Stomach (tissue), 9 donors: ENCODE data around the gene MDFIC. TPM values are rescaled to one million over a fixed set of nuclear protein-coding genes. Genes with fewer than 3 reads are reported as not detected.

Source experiments
- DNase-seq, 2 donors: peaks; one replicate each; pipeline versions ENCODE4 v3.0.0 to v3.0.0-alpha.2; 2013 to 2019
- H3K27ac ChIP-seq, 5 donors: fragments of 200-600 bp in 4 of 5; sonication (generic) in 4 of 5; one replicate each; pipeline ENCODE4 v1.5.1; 2013 to 2019; ENCODE audit warnings: mild to moderate bottlenecking in 1 of 5, moderate library complexity in 1 of 5
- H3K27me3 ChIP-seq, 3 donors: fragments of 200-600 bp; sonication (generic); one replicate each; pipeline ENCODE4 v1.5.1; 2017 to 2019; ENCODE audit warnings: mixed run types in 1 of 3
- H3K36me3 ChIP-seq, 4 donors: fragments of 200-600 bp; sonication (generic); 1 replicate in 3 of 4; 2 replicates in 1 of 4; pipeline ENCODE4 v1.5.1; 2016 to 2019
- H3K4me1 ChIP-seq, 4 donors: fragments of 200-600 bp; sonication (generic); one replicate each; pipeline ENCODE4 v1.5.1; 2016 to 2019
- H3K4me3 ChIP-seq, 4 donors: fragments of 200-600 bp; sonication (generic) in 3 of 4; one replicate each; pipeline ENCODE4 v1.5.1; 2016 to 2019; ENCODE audit warnings: mild to moderate bottlenecking in 1 of 4
- H3K9me3 ChIP-seq, 4 donors: fragments of 200-600 bp; sonication (generic); one replicate each; pipeline ENCODE4 v1.5.1; 2016 to 2019
- CTCF ChIP-seq, 7 experiments: fragments of 450-650 bp in 4 of 7; fragments of 200-600 bp in 3 of 7; sonication (generic) in 3 of 7; IDR thresholded peaks; one replicate each; pipeline ENCODE4 v1.5.1; 2016 to 2019; ENCODE audit warnings: antibody characterized with exemption in 7 of 7, control low read depth in 2 of 7, mild to moderate bottlenecking in 1 of 7
- EP300 ChIP-seq: sonication (generic); formaldehyde crosslinking; IDR thresholded peaks from one replicate; pipeline ENCODE4 v1.6.1; 2017; ENCODE audit warnings: antibody characterized with exemption
- POLR2A ChIP-seq, 4 donors: fragments of 450-650 bp; IDR thresholded peaks; one replicate each; pipeline ENCODE4 v1.6.1; 2016; ENCODE audit warnings: antibody characterized with exemption in 4 of 4, control low read depth in 2 of 4, mild to moderate bottlenecking in 1 of 4, moderate library complexity in 1 of 4
- POLR2AphosphoS5 ChIP-seq, 3 donors: sonication (generic); formaldehyde crosslinking; IDR thresholded peaks; one replicate each; pipeline ENCODE4 v1.6.1; 2016; ENCODE audit warnings: antibody characterized with exemption in 3 of 3
- WGBS, 5 donors: extraction: QIAGEN DNeasy Blood & Tissue Kit in 3 of 5; methylation state at CpG; one replicate each; pipeline versions ENCODE4 v1.1.5 to v1.1.7; 2013 to 2018; 5-methylcytosine and 5-hydroxymethylcytosine counted together
- intact Hi-C: fragments of 100-400 bp; cut with DNase I; formaldehyde crosslinking; loops from one replicate; pipeline ENCODE4 v1.15.1; 2023; ENCODE audit warnings: low total_unique reads
- polyA plus RNA-seq, 3 donors: library from polyadenylated mRNA; stranded (reverse); fragments of 200-250 nt; gene quantifications; one replicate each; pipeline ENCODE4 v1.2.3, GENCODE V29; 2013
- total RNA-seq, 5 donors: library from RNA; depleted of rRNA; stranded (reverse); fragments of >200 nt; gene quantifications; one replicate each; pipeline versions ENCODE4 v1.1.0 to v1.2.3, GENCODE V29; 2014 to 2016
- donor health status: healthy with polysubstance abuse.
- donor health status: Bipolar disorder and iron deficiency.
- donor health status: healthy.

The MDFIC gene
- total and polyA plus RNA-seq, 8 donors: 6.9 to 39.8 (median 8.6) TPM

GRCh38 chr7:115043605-115044004 lies 121.7 kb downstream of the MDFIC start:
- no peak for DNase-seq
- peaks cover 0 to 10% (median 0%) of the 10 kb centered on the region in 4 donors for H3K4me1 ChIP-seq
- TF ChIP-seq POLR2A (IDR thresholded peaks at IDR 0.05) (no peak), EP300 (no peak), POLR2AphosphoS5 (IDR thresholded peaks at IDR 0.05) (no peak), CTCF (IDR thresholded peaks at IDR 0.05) (no peak)
- H3K36me3 ChIP-seq: no peaks in the 10 kb centered on the region
- 20 to 67% (median 36%) methylated on average over 2 of the region's 2 CpGs for WGBS, 5 donors
- no peaks in the 10 kb centered on the region for H3K27me3 ChIP-seq
- H3K27ac ChIP-seq: no peak overlapping the region
- intact Hi-C loops: no loop called here
- no peak overlapping the region for H3K4me3 ChIP-seq
- no peaks in the 10 kb centered on the region for H3K9me3 ChIP-seq

GRCh38 chr7:115044224-115044623 lies 122.3 kb downstream of the MDFIC start:
- Histone ChIP-seq H3K4me3 (no peak overlapping the region), H3K27ac (no peak overlapping the region), H3K27me3 (no peaks in the 10 kb centered on the region), H3K36me3 (no peaks in the 10 kb centered on the region), H3K4me1 (peaks cover 0 to 10% (median 0%) of the 10 kb centered on the region in 4 donors), H3K9me3 (no peaks in the 10 kb centered on the region)
- no peak for DNase-seq
- TF ChIP-seq POLR2A (IDR thresholded peaks at IDR 0.05) (no peak), CTCF (IDR thresholded peaks at IDR 0.05) (no peak), POLR2AphosphoS5 (IDR thresholded peaks at IDR 0.05) (no peak), EP300 (no peak)
- intact Hi-C loops: no loop called here
- 65 to 89% (median 83%) methylated on average over 3 of the region's 3 CpGs for WGBS, 5 donors

- DNase-seq: peak in 1 of 2 donors; percentile 47
- TF ChIP-seq POLR2A (IDR thresholded peaks at IDR 0.05) (no peak), POLR2AphosphoS5 (IDR thresholded peaks at IDR 0.05) (no peak)
- H3K9me3 ChIP-seq: no peaks in the 10 kb centered on the region
- peaks cover 0 to 10% (median 0%) of the 10 kb centered on the region in 4 donors for H3K4me1 ChIP-seq
- no peaks in the 10 kb centered on the region for H3K27me3 ChIP-seq
- H3K4me3 ChIP-seq: no peak overlapping the region
- intact Hi-C loops: no loop called here
- no peak overlapping the region for H3K27ac ChIP-seq
- no peaks in the 10 kb centered on the region for H3K36me3 ChIP-seq
- 21 to 49% (median 42%) methylated on average over 6 of the region's 6 CpGs for WGBS, 5 donors
Measured at GRCh38 chr7:115047958-115048720, 126.2 kb downstream of the MDFIC start.

GRCh38 chr7:115052706-115053105 lies 130.8 kb downstream of the MDFIC start:
- no peak for TF ChIP-seq EP300
- no peak for TF ChIP-seq POLR2A (IDR thresholded peaks at IDR 0.05)
- no peak for TF ChIP-seq CTCF (IDR thresholded peaks at IDR 0.05)
- TF ChIP-seq POLR2AphosphoS5 (IDR thresholded peaks at IDR 0.05): no peak
- Histone ChIP-seq H3K27me3 (no peaks in the 10 kb centered on the region), H3K27ac (no peak overlapping the region), H3K36me3 (no peaks in the 10 kb centered on the region), H3K4me1 (peaks cover 0 to 4% (median 0%) of the 10 kb centered on the region in 4 donors), H3K9me3 (no peaks in the 10 kb centered on the region), H3K4me3 (no peak overlapping the region)
- intact Hi-C loops: no loop called here
- 83 to 95% (median 91%) methylated on average over 4 of the region's 4 CpGs for WGBS, 5 donors
- DNase-seq: no peak
